Measurements from ENCODE around the gene NELL1.

Gene NELL1

DNA sequence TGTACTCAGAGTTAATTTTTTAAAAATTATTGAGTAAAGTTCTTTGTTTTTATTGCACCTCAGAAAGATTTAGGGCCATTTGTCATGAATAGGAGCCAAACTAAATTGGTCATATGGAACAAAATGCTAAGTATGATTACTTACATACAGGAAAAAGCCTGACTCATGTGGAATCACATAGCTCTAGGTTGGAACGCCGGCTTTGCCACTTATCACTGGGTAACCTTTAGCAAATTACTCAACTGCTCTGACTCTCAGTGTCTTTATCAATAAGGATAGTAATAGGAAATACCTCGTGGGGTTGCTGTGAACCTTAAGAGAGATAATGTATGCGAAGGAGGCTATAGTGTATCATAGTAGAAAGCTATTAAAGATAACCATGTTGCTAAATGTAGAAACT, 638.5 kb downstream of the NELL1 start:
- no peak overlapping the region for H3K4me3 Mint-ChIP-seq
- no peaks in the 10 kb centered on the region for H3K27me3 Mint-ChIP-seq (ENCODE audit: low read depth, poor library complexity)
- H3K36me3 Mint-ChIP-seq (ENCODE audit: low read depth), result no peaks in the 10 kb centered on the region
- TF ChIP-seq, protein P1, sequence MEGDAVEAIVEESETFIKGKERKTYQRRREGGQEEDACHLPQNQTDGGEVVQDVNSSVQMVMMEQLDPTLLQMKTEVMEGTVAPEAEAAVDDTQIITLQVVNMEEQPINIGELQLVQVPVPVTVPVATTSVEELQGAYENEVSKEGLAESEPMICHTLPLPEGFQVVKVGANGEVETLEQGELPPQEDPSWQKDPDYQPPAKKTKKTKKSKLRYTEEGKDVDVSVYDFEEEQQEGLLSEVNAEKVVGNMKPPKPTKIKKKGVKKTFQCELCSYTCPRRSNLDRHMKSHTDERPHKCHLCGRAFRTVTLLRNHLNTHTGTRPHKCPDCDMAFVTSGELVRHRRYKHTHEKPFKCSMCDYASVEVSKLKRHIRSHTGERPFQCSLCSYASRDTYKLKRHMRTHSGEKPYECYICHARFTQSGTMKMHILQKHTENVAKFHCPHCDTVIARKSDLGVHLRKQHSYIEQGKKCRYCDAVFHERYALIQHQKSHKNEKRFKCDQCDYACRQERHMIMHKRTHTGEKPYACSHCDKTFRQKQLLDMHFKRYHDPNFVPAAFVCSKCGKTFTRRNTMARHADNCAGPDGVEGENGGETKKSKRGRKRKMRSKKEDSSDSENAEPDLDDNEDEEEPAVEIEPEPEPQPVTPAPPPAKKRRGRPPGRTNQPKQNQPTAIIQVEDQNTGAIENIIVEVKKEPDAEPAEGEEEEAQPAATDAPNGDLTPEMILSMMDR (IDR thresholded peaks at IDR 0.05), result no peak
- no peak for DNase-seq
- no peaks in the 10 kb centered on the region for H3K4me1 Mint-ChIP-seq
- H3K27ac Mint-ChIP-seq, result no peak overlapping the region
- no peaks in the 10 kb centered on the region for H3K9me3 Mint-ChIP-seq

DNA sequence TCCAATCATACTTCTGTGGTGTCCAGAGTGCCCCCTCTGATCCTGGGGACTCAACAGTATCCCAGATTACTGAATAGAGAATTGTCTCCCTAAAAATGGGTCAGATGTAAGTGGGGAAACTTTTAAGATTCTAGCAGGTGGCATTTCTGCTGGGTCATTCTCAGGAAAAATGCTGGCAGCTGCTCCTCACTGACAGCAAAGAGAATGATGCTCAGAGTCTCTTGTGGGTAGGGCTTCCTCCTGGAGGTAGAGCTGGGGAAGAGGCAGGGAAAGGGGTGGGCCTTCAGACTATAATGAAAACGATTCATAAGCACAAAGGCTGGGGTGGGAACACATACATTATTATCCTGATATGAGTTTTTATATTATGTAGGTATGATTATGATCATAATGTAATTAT, 647.2 kb downstream of the NELL1 start:
- Mint-ChIP-seq H3K36me3 (ENCODE audit: low read depth) (no peaks in the 10 kb centered on the region), H3K4me3 (no peak overlapping the region), H3K27ac (no peak overlapping the region), H3K4me1 (peaks cover 29% of the 10 kb centered on the region), H3K27me3 (ENCODE audit: low read depth, poor library complexity) (peaks cover 5% of the 10 kb centered on the region), H3K9me3 (no peaks in the 10 kb centered on the region)
- TF ChIP-seq, protein P1 (IDR thresholded peaks at IDR 0.05), result no peak
- DNase-seq, result no peak

DNA sequence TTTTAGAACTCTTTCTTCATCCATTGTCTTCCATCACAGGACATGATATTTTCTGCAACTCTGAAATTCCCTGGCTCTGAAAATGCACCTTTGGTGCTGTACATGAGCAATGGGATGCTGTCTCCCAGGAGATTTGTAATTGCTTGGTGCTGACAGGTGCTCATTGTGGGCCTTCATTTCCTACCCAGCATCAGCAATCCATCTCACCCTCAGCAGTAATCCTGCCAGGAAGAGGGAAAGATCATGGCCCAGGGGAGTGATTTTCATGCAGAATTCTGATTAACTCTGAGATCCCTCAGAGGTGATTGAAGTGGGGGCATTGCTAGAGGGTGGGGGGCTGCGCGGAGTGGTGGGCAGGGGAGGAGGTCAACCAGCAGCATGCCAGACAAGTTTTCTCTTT, 651.7 kb downstream of the NELL1 start:
- DNase-seq, result peak; percentile 24
- peaks cover 5% of the 10 kb centered on the region for H3K27me3 Mint-ChIP-seq (ENCODE audit: low read depth, poor library complexity)
- H3K9me3 Mint-ChIP-seq, result no peaks in the 10 kb centered on the region
- H3K4me3 Mint-ChIP-seq, result no peak overlapping the region
- H3K27ac Mint-ChIP-seq, result no peak overlapping the region
- TF ChIP-seq, protein P1 (IDR thresholded peaks at IDR 0.05), result no peak
- H3K4me1 Mint-ChIP-seq, result peaks cover 15% of the 10 kb centered on the region
- no peaks in the 10 kb centered on the region for H3K36me3 Mint-ChIP-seq (ENCODE audit: low read depth)

DNA sequence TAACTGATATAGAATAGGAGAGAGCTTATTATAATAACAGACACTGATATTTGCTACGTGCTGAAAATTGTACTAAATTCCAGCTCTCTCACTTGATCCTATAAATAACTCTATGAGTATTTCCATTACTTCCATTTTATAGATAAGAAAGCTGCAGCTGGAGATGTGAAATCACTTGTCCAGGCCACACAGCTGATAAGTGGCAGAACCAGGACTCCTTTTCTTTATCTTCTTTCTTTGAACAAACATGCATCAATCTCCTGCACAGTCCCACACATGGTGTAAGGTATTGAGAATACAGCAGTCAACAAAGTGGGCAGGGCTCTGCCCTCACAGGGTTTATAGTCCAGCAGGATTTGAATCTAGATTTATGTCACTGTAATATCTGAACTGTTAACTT, 652.1 kb downstream of the NELL1 start:
- Mint-ChIP-seq H3K4me3 (no peak overlapping the region), H3K36me3 (ENCODE audit: low read depth) (no peaks in the 10 kb centered on the region), H3K27me3 (ENCODE audit: low read depth, poor library complexity) (peaks cover 5% of the 10 kb centered on the region), H3K9me3 (no peaks in the 10 kb centered on the region), H3K4me1 (peaks cover 11% of the 10 kb centered on the region), H3K27ac (no peak overlapping the region)
- DNase-seq, result no peak
- TF ChIP-seq, protein P1 (IDR thresholded peaks at IDR 0.05), result no peak

DNA sequence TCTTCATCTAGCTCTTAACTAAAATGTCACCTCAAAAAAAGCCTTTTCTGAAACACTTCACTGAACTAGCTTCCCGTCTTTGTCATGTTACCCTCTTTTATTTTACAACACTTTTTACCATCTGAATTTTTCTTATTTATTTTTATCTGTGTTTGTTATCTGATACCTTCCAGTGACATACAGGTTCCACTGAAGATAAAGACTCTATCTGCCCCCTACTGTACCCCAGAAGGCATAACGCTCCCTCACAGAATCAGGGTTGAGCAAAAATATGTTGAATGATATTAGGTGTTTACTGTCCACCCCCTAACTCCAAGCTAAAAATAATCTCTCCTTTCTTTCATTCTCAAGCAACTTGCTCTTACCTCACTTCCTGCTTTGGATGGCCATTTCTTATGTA, 654.2 kb downstream of the NELL1 start:
- H3K4me3 Mint-ChIP-seq, result no peak overlapping the region
- peaks cover 17% of the 10 kb centered on the region for H3K9me3 Mint-ChIP-seq
- no peak for DNase-seq
- no peaks in the 10 kb centered on the region for H3K27me3 Mint-ChIP-seq (ENCODE audit: low read depth, poor library complexity)
- peaks cover 5% of the 10 kb centered on the region for H3K36me3 Mint-ChIP-seq (ENCODE audit: low read depth)
- peaks cover 10% of the 10 kb centered on the region for H3K4me1 Mint-ChIP-seq
- no peak overlapping the region for H3K27ac Mint-ChIP-seq
- TF ChIP-seq, protein P1 (IDR thresholded peaks at IDR 0.05), result peak; percentile 39

DNA sequence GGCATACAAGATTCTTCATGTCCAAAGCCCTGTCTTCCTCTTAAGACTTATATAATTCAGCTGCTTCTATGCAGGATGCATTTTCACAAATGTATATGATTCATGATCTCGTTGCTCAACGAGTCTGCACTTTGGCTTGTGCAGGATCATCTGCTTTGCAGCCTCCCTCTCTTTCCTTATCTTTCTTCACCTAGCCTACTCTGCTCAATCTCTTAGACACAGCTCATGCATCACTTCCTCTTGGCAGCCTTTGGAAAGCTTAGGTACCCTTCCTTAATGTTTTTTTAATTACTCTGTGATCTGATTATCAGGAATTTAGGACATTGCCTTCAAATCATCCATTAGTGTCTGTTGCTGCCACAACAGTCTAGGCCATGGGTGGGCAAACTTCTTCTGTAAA, 673.8 kb downstream of the NELL1 start:
- Mint-ChIP-seq H3K27ac (no peak overlapping the region), H3K9me3 (no peaks in the 10 kb centered on the region), H3K4me1 (no peaks in the 10 kb centered on the region), H3K27me3 (ENCODE audit: low read depth, poor library complexity) (peaks cover 3% of the 10 kb centered on the region), H3K4me3 (no peak overlapping the region), H3K36me3 (ENCODE audit: low read depth) (no peaks in the 10 kb centered on the region)
- TF ChIP-seq, protein P1 (IDR thresholded peaks at IDR 0.05), result no peak
- no peak for DNase-seq
